PC-3 (cell line): ENCODE data around the gene BFSP2. TPM values are rescaled to one million over a fixed set of nuclear protein-coding genes. Genes with fewer than 3 reads are reported as not detected.

ENCODE experiments used
- ATAC-seq: fragments of 200-7000 bp; cut with Tn5 transposase; 2 replicates; pipeline ENCODE4 v1.9.1; 2020; ENCODE audit warnings: mild to moderate bottlenecking, moderate library complexity
- BruUV-seq: library from RNA; stranded (reverse); fragments of 400-500 nt; replicated peaks from 2 replicates; lab custom pipeline; 2021; lab: Mats Ljungman, UMichigan
- CTCF ChIA-PET: fragments of 300-600 bp; sonication (Branson Sonifier 250); formaldehyde crosslinking; loops from one replicate; lab custom pipeline; 2022; ENCODE audit warnings: antibody characterized with exemption; lab: Charles Lee
- POLR2A ChIA-PET: fragments of 300-600 bp; sonication (Branson Sonifier 250); formaldehyde crosslinking; loops from one replicate; lab custom pipeline; 2022; ENCODE audit warnings: antibody characterized with exemption; ENCODE audit not compliant: unreplicated experiment; lab: Charles Lee
- DNase-seq: peaks from one replicate; pipeline ENCODE4 v3.0.0-alpha.2; 2015
- H2AFZ ChIP-seq: fragments of 300-600 bp; sonication (generic); 2 replicates; pipeline ENCODE4 v1.6.0; 2016; ENCODE audit warnings: antibody characterized with exemption, low read length
- H3F3A ChIP-seq: fragments of 300-600 bp; sonication (generic); one replicate; pipeline ENCODE4 v1.6.0; 2017; ENCODE audit warnings: antibody characterized with exemption, low read length, control low read depth, mild to moderate bottlenecking; ENCODE audit not compliant: unreplicated experiment
- H3K27ac ChIP-seq: fragments of 300-600 bp; sonication (generic); 2 replicates; pipeline ENCODE4 v1.5.1; 2016; ENCODE audit warnings: mild to moderate bottlenecking, low read length
- H3K27me3 ChIP-seq: fragments of 300-600 bp; sonication (generic); 2 replicates; pipeline ENCODE4 v1.6.1; 2016; ENCODE audit warnings: low read length, mixed read lengths
- H3K36me3 ChIP-seq: fragments of 300-600 bp; sonication (generic); 2 replicates; pipeline ENCODE4 v1.6.1; 2016; ENCODE audit warnings: low read depth, mixed run types, low read length, mixed read lengths
- H3K4me1 ChIP-seq: fragments of 300-600 bp; sonication (generic); 2 replicates; pipeline ENCODE4 v1.5.1; 2016; ENCODE audit warnings: low read length; ENCODE audit not compliant: insufficient read depth
- H3K4me2 ChIP-seq: fragments of 300-600 bp; sonication (generic); 2 replicates; pipeline ENCODE4 v1.6.0; 2016; ENCODE audit warnings: low read length
- H3K4me3 ChIP-seq: fragments of 300-600 bp; sonication (generic); 2 replicates; pipeline ENCODE4 v1.5.1; 2016; ENCODE audit warnings: mild to moderate bottlenecking, low read length, mixed read lengths
- H3K79me2 ChIP-seq: fragments of 300-600 bp; sonication (generic); 2 replicates; pipeline ENCODE4 v1.6.1; 2017; ENCODE audit warnings: low read length, mixed read lengths
- H3K9ac ChIP-seq: fragments of 300-600 bp; sonication (generic); 2 replicates; pipeline ENCODE4 v1.6.0; 2016; ENCODE audit warnings: mild to moderate bottlenecking, low read length
- H3K9me2 ChIP-seq: fragments of 300-600 bp; sonication (generic); replicated peaks from 2 replicates; pipeline ENCODE4 v1.6.1; 2016; ENCODE audit warnings: mixed run types, low read length, mixed read lengths
- H3K9me3 ChIP-seq: fragments of 300-600 bp; sonication (generic); 2 replicates; pipeline ENCODE4 v1.6.1; 2016; ENCODE audit warnings: low read length, mixed read lengths
- H4K20me1 ChIP-seq: fragments of 300-600 bp; sonication (generic); 2 replicates; pipeline ENCODE4 v1.6.1; 2016; ENCODE audit warnings: low read length, mixed read lengths
- CTCF ChIP-seq: fragments of 300-600 bp; sonication (generic); conservative IDR thresholded peaks from 2 replicates; pipeline ENCODE4 v1.5.1; 2017; ENCODE audit warnings: antibody characterized with exemption, low read depth, mild to moderate bottlenecking, low read length
- EZH2 ChIP-seq: fragments of 300-600 bp; sonication (generic); IDR thresholded peaks from one replicate; pipeline ENCODE4 v1.6.1; 2017; ENCODE audit warnings: antibody characterized with exemption, mild to moderate bottlenecking, low read length; ENCODE audit not compliant: unreplicated experiment
- EZH2phosphoT487 ChIP-seq: fragments of 300-600 bp; sonication (generic); IDR thresholded peaks from 2 replicates; pipeline ENCODE4 v1.6.1; 2018; ENCODE audit warnings: mild to moderate bottlenecking, antibody characterized with exemption, low read length, borderline replicate concordance
- intact Hi-C: fragments of 100-400 bp; cut with micrococcal nuclease; formaldehyde crosslinking; loops from 2 replicates; pipeline ENCODE4 v1.9.0; 2023
- total RNA-seq: library from RNA; depleted of rRNA; stranded (reverse); fragments of >200 nt; gene quantifications from 2 replicates; pipeline ENCODE4 v1.2.3, GENCODE V29; 2014

The BFSP2 gene
- total RNA-seq, 1 experiment from 2014 or later = not detected

GRCh38 chr3:133410191-133410892, 10.5 kb downstream of the BFSP2 start:
- no peaks in the 10 kb centered on the region for H3K36me3 ChIP-seq
- no peaks in the 10 kb centered on the region for H3F3A ChIP-seq
- H3K4me3 ChIP-seq = no peak overlapping the region
- intact Hi-C loops = no loop called here
- no TSS peak for BruUV-seq
- H3K27me3 ChIP-seq = peaks cover 47% of the 10 kb centered on the region
- H3K9me3 ChIP-seq = no peaks in the 10 kb centered on the region
- no peak overlapping the region for H3K4me2 ChIP-seq
- H4K20me1 ChIP-seq = no peaks in the 10 kb centered on the region
- no peak overlapping the region for H2AFZ ChIP-seq
- no peaks in the 10 kb centered on the region for H3K4me1 ChIP-seq
- POLR2A ChIA-PET = no interaction called here
- no peak for DNase-seq
- no peaks in the 10 kb centered on the region for H3K79me2 ChIP-seq
- no peak overlapping the region for H3K27ac ChIP-seq
- H3K9ac ChIP-seq = no peak overlapping the region
- ATAC-seq = no peak
- H3K9me2 ChIP-seq = no peaks in the 10 kb centered on the region
- TF ChIP-seq EZH2 (no peak), EZH2phosphoT487 (no peak), CTCF (no peak)
- CTCF ChIA-PET = no interaction called here

DNA sequence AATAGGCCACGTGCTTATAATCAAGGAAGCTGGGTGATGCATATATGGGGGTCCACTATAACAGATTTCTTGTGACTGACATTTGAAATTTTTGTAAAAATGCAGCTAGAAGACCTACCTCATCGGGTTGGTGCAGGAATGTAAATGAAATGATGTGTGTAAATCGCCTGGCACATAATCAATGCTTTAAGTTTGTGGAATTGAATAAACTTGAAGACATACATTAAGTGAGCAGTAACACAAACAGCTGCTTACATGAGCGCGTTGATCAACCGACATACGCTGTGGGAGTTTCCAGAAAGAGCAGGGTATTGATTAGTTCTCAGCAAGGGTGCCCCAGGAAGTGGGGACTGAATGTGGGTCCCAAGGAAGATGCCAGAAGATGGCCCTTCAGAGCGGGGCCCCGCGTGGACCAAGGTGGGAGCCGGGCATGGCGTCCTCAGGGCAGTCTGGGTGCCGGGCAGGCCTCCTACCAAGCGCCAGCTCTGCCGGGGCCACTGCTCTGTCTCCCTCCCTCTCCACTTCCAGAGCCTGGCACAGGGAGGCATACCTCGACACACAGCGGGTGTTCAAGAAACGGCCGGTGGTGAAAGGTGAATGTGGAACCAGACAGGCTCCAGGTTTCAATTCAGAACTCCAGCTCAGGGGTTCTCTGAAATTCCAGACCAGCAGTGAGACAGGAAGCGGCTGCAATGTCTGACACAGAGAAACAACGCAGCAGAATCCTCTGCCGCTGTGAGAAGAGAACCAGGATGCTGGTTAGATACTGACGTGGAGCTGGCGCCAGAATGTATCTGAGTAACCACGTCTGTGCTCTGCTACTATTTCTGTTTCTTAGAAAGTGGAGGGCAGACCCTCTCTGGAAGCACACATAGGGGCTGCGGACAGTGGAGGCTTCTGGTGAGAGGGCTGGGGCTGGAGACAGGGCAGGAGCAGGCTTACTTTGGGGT, 12.6 kb downstream of the BFSP2 start:
- Histone ChIP-seq H3K9me3 (no peaks in the 10 kb centered on the region), H3K36me3 (no peaks in the 10 kb centered on the region), H3K4me1 (no peaks in the 10 kb centered on the region), H3K9ac (no peak overlapping the region), H3K79me2 (no peaks in the 10 kb centered on the region), H3F3A (no peaks in the 10 kb centered on the region), H3K4me2 (no peak overlapping the region), H3K27me3 (peaks cover 42% of the 10 kb centered on the region), H3K9me2 (no peaks in the 10 kb centered on the region), H3K27ac (no peak overlapping the region), H2AFZ (no peak overlapping the region), H3K4me3 (no peak overlapping the region), H4K20me1 (no peaks in the 10 kb centered on the region)
- ChIA-PET POLR2A (interaction anchor here (0.6 kb wide), 1 partner anchor 524 kb away, joined by 5 read pairs; no protein-coding TSS in a partner anchor), CTCF (interaction anchor here (0.6 kb wide), 1 partner anchor 371 kb away, joined by 4 read pairs; no protein-coding TSS in a partner anchor)
- intact Hi-C loops = no loop called here
- no TSS peak for BruUV-seq
- DNase-seq (no peak), ATAC-seq (no peak; the same call in 1 of the 2 replicates)
- TF ChIP-seq EZH2phosphoT487 (no peak), CTCF (no peak), EZH2 (no peak)
